Memory B cell (primary cell): Measurements from ENCODE around the gene ABCC11.

Experiments used
- ATAC-seq: fragments of 150-1000 bp; cut with Tn5 transposase; 2 replicates; pipeline ENCODE4 v1.10.0; 2021; ENCODE audit warnings: low read depth, mild to moderate bottlenecking, moderate library complexity
- DNase-seq, 2 donors: peaks; one replicate each; pipeline ENCODE4 v3.0.0; 2022; ENCODE audit warnings: low spot score in 2 of 2
- H3K27ac Mint-ChIP-seq: one replicate; pipeline ENCODE4 v1.8.0; 2022; ENCODE audit warnings: mild to moderate bottlenecking, moderate library complexity, mixed read lengths
- H3K27me3 Mint-ChIP-seq: one replicate; pipeline ENCODE4 v1.8.0; 2022; ENCODE audit warnings: mixed read lengths
- H3K36me3 Mint-ChIP-seq: one replicate; pipeline ENCODE4 v1.8.0; 2022; ENCODE audit warnings: mild to moderate bottlenecking, mixed read lengths
- H3K4me1 Mint-ChIP-seq: one replicate; pipeline ENCODE4 v1.8.0; 2022; ENCODE audit warnings: mixed read lengths
- H3K4me3 Mint-ChIP-seq: one replicate; pipeline ENCODE4 v1.8.0; 2022; ENCODE audit warnings: mild to moderate bottlenecking, moderate library complexity, mixed read lengths
- H3K9me3 Mint-ChIP-seq: one replicate; pipeline ENCODE4 v1.8.0; 2022; ENCODE audit warnings: mixed read lengths

ABCC11 gene

DNA sequence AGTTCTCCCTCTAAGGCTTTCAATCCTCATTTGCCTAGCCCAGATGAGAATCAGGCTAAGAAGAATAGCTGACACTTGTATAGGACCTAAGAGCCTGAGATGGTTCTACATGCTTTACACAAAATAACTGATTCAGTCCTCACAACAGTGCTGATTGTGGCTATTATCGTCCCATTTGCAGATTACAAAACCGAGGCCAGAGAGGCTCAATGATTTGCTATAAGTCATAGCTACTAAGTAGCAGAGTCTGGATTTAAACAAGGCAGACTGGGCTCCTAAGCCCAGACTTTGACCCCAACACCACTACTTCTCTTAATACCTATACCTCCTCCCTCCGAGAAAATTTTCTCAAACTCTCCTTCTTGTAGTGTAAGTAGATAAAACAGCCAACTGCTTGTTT is 114.6 kb downstream of the ABCC11 start:
- Mint-ChIP-seq H3K27me3 (peaks cover 8% of the 10 kb centered on the region), H3K36me3 (no peaks in the 10 kb centered on the region)

DNA sequence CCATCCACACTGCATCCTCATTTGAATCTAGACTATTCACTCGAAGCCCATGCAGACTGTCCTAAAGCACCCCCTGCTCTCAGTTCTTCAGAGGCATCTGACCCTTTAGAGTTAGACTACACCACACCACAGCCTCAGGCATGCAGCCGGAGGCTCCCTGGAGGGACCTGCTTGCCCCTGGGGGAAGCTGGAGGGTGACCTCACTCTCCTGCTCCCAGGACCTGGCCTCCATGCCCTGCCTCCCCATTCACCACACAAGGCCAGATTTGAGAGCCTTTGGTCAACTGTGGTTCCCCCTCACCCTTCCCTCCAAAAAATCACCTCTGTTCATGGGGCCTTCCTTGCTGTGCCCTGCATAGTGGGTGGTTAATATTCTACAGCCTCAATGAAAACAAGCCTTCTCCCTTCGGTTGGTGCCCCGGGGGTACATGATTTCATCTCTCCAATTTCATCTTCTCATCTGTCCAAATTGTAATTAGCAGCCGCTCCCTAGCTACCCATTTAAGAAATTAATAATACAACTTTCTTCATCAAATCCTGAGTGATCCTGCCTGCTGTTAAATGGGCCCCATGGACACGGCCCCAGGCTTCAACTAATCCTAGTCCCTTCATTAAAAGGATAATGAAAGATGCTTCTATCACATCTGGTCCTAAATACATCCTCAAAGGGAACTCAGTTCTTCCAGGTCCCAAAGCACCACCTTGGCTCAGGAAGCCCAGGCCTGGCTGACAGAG is 116.0 kb downstream of the ABCC11 start:
- DNase-seq (no peak), ATAC-seq (no peak)
- Mint-ChIP-seq H3K4me1 (no peaks in the 10 kb centered on the region), H3K36me3 (no peaks in the 10 kb centered on the region), H3K27me3 (peaks cover 8% of the 10 kb centered on the region), H3K27ac (no peak overlapping the region), H3K9me3 (no peaks in the 10 kb centered on the region), H3K4me3 (no peak overlapping the region)

More for the DNA sequence above, 114.6 kb downstream of the ABCC11 start:
- Mint-ChIP-seq H3K9me3 (no peaks in the 10 kb centered on the region), H3K4me1 (no peaks in the 10 kb centered on the region), H3K27ac (no peak overlapping the region), H3K4me3 (no peak overlapping the region)
- ATAC-seq (no peak), DNase-seq (no peak)

DNA sequence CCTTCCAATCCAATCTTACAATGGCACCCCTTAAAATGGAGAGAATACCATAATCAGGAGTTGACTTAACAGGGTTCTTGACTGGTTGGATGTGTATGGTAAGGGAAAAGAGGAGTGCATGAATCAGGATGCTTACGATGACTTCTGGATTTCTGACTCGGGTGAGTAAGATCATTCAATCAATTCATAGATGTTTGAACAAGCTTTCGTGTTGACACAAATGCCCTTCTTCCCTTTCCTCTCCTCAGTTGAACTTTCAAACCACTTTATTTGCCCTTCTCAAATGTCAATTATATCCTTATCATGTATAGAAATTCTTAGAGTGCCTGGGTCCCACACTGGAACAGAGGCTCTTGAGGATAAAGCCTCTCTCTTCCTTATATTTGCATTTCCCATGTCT is 117.4 kb downstream of the ABCC11 start:
- Mint-ChIP-seq H3K9me3 (no peaks in the 10 kb centered on the region), H3K4me3 (no peak overlapping the region), H3K27me3 (peaks cover 6% of the 10 kb centered on the region), H3K4me1 (no peaks in the 10 kb centered on the region), H3K36me3 (no peaks in the 10 kb centered on the region), H3K27ac (no peak overlapping the region)
- DNase-seq = no peak
- no peak for ATAC-seq

DNA sequence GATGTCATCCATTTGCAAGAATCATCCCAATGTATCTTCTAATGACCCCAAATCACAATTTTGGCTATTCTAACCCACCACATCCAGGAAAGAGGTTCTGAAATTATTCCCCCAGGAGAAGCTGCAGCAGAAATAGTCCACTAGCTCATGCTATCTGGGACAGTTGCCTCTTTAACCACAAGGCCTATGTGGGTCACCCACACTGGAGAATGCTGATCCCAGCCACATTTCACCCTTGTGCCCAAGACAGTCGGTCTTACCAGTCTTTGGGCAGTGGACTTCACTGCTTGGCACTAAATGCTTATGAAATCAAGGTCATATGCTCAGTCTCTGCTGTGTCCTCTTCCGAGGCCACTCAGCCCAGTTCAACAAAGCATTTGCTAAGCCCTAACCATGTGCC is 118.6 kb downstream of the ABCC11 start:
- Mint-ChIP-seq H3K36me3 (no peaks in the 10 kb centered on the region), H3K27me3 (peaks cover 11% of the 10 kb centered on the region), H3K27ac (no peak overlapping the region), H3K9me3 (no peaks in the 10 kb centered on the region), H3K4me3 (no peak overlapping the region), H3K4me1 (no peaks in the 10 kb centered on the region)
- no peak for ATAC-seq
- no peak for DNase-seq

DNA sequence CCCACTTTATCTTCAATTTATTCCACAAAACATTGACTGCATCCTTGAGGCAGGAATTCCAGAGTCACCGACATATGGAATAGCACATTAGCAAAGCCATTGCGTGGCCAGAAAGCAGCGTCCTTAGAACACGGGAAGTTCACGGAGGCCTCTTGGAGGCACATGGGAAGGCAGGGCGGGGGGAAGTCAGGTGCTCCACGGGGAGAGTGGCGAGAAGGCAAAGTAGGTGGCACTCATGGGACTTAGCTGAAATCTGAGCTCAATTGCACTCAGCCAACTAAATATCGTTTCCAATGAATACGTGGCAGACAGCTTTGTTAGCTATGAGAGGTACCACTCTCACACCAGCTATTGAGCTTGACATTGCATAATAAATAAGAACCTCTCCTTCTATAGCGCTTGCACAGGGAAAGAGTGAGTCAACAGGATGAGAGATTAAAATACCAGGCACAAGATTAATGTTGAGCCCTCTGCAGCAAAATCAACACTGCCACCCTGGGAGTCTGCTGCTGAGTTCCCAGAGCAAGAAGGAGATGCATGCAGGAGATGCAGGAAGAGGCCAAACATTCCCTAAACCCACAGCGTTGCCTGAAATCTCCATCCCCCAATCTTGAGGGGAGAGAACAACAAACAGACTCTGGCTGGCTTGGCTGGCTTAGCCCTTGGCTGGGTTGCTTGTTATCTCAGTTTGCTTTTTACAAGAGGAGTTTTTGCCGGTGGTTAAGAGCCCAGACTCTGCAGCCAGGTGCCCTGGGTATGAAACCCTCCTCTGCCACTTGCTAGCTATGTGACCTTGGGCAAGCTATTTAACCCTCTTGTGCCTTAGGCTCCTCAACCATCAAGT is 120.3 kb downstream of the ABCC11 start:
- ATAC-seq = no peak
- H3K4me3 Mint-ChIP-seq = no peak overlapping the region

DNA sequence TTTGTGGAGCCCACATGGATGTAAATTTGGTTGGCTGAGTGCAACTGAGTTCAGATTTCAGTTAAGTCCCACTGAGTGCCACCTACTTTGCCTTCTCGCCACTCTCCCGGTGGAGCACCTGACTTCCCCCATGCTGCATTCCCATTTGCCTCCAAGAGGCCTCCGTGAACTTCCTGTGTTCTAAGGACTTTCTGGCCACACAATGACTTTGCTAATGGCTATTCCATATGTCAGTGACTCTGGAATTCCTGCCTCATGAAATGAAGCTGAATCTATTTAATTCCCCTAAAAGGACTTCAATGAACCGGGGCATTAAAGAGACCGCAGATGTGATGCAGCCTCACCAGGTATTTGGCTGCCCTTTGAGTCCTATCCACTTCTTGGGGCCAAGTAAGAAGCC is 121.5 kb downstream of the ABCC11 start:
- Mint-ChIP-seq H3K4me1 (no peaks in the 10 kb centered on the region), H3K27me3 (peaks cover 10% of the 10 kb centered on the region), H3K27ac (no peak overlapping the region), H3K36me3 (no peaks in the 10 kb centered on the region), H3K4me3 (no peak overlapping the region), H3K9me3 (no peaks in the 10 kb centered on the region)
- DNase-seq (no peak), ATAC-seq (no peak)

More for the DNA sequence above, 120.3 kb downstream of the ABCC11 start:
- H3K36me3 Mint-ChIP-seq = no peaks in the 10 kb centered on the region
- no peaks in the 10 kb centered on the region for H3K9me3 Mint-ChIP-seq
- DNase-seq = no peak
- H3K4me1 Mint-ChIP-seq = no peaks in the 10 kb centered on the region
- H3K27ac Mint-ChIP-seq = no peak overlapping the region
- H3K27me3 Mint-ChIP-seq = peaks cover 12% of the 10 kb centered on the region

DNA sequence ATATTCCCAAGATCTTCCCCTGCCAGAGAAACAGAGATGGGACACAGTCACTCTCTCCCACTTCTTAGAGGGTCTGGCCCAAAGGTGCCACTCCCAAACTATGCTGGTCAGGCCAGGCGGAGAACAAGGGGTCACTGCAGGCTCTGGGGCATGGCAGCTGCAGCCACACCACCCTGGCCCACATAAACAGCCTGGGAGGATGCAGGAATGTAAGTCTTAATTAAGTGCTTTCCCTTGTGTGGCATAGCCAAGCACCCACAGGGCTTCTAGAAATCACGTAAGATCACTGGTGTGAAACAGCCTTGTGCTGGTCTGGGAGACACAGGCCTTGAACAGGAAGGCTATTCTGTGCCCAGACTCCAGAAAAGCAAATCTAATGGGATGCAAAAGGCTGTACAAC is 123.1 kb downstream of the ABCC11 start:
- H3K27ac Mint-ChIP-seq = no peak overlapping the region
- no peaks in the 10 kb centered on the region for H3K4me1 Mint-ChIP-seq
- ATAC-seq (no peak), DNase-seq (no peak)
- peaks cover 11% of the 10 kb centered on the region for H3K27me3 Mint-ChIP-seq
- no peaks in the 10 kb centered on the region for H3K9me3 Mint-ChIP-seq
- no peak overlapping the region for H3K4me3 Mint-ChIP-seq
- no peaks in the 10 kb centered on the region for H3K36me3 Mint-ChIP-seq

DNA sequence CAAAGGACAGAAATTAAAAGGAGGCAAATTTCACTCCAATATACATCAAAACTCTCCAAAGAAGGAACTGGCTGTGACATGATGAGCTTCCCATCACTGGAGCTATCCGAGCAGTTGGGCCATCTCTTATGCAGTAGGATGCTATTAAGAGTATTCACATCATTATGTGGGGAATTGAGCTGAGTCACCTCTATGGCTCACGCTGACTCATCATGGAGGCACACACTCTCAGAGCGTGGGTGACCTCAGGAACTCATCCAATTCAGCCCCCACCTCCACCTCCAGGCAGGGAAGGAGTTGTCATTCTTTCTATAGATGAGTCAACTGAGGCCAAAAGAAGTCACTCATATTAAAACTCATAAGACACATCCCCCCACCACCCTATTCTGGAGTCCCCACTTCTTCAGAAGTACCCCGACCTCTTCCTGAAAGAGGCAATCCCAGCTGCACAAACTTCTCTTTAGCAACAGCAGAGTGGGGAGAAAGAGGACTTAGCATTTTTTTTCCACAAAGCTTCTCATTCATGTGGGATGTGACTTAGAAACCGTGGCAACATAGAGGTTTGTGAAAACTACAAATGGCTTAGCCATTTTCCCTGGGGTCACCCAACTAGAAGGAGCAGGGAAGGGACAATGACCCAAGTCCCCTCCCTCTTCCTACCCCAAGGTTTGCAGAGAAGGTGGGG is 124.1 kb downstream of the ABCC11 start:
- Mint-ChIP-seq H3K27ac (no peak overlapping the region), H3K9me3 (no peaks in the 10 kb centered on the region), H3K4me3 (no peak overlapping the region), H3K36me3 (no peaks in the 10 kb centered on the region), H3K4me1 (no peaks in the 10 kb centered on the region), H3K27me3 (peaks cover 11% of the 10 kb centered on the region)
- ATAC-seq (no peak), DNase-seq (no peak)

DNA sequence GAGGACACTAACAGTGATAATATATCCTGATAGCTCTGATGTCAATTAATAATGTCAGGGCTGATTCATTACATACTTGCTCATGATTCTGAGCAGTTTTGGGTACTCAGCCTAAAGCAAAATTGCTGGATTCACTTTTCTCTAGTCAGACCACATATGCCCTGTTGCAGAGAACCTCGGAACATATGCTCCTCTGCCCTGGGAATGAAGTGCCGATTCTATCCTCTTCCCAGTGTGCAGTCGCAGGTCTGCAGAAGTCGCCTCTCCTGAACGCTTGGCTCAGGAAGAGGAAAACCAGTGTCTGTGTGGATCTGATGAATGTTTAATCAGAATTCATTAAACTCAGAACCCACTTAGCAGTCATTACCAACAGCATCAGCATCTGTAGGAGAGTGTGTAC is 126.1 kb downstream of the ABCC11 start:
- no peak overlapping the region for H3K27ac Mint-ChIP-seq
- DNase-seq (no peak), ATAC-seq (no peak)
- H3K9me3 Mint-ChIP-seq = no peaks in the 10 kb centered on the region
- H3K36me3 Mint-ChIP-seq = no peaks in the 10 kb centered on the region
- H3K27me3 Mint-ChIP-seq = peaks cover 12% of the 10 kb centered on the region
- H3K4me1 Mint-ChIP-seq = no peaks in the 10 kb centered on the region
- H3K4me3 Mint-ChIP-seq = no peak overlapping the region

DNA sequence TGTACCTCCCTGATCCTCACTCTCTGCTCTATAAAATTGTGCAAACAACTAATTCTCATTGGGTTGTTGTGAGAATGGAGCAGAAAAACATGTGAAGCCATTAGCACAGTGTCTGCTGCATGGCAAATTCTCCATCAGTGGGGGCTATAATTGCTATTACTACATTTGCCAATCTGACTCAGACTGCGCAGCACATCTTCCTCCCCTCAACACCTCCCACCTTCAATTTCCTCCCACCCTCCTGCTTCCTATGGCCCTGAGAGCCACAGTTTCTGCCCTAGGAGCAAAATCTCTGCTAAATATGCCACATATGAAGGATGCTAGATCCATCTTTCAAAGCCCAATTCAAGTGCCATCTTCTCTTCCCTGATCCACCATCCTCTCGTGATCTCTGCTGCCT is 128.5 kb downstream of the ABCC11 start:
- Mint-ChIP-seq H3K4me1 (no peaks in the 10 kb centered on the region), H3K4me3 (no peak overlapping the region), H3K27ac (no peak overlapping the region), H3K9me3 (no peaks in the 10 kb centered on the region), H3K36me3 (no peaks in the 10 kb centered on the region), H3K27me3 (peaks cover 11% of the 10 kb centered on the region)
- ATAC-seq = no peak
- DNase-seq = no peak

DNA sequence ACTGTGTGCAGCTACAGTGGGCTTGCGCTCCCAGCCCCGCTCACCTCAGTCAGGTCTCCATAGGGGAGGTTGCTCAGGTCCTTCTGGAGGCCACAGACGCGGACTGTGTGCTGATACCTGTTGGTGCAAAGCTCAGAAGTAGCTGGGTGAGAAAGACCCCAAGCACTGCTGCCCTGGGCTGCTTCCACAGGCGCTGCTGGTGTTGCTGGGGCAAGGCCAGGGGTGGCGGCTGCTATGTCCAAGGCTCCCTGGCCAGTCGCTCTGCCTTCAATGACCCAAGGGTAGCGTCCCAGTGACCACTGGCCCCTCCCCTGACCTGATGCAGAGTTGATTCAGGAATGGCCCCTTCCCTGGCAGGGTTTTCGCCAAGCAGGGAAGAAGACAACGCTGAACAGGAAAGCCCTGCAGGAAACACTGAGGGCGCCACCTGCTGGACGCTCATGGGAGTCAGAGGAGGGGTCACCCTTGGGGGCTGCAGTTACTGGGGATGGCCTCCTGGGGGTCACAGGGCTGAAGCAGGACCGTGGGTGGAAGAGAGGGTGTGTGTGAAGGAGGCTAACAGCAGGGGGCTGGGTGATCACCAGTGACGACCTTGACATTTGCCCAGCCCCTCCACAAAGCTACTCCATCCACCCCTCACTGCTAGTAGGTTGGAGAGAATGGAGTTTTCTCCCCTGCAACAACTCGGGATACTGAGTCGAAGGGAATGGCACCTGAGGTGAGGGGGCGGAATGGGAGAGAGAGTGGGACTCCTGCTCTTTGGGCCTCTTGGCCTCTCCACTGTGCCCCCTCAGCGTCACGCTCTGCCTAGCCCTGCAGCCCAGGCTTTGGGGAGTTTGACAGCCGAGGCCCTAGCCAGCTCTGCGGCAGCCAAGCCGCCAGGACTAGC is 129.9 kb downstream of the ABCC11 start:
- ATAC-seq (peak; percentile 76), DNase-seq (peak; percentile 40 to 55)
- Mint-ChIP-seq H3K36me3 (no peaks in the 10 kb centered on the region), H3K27ac (no peak overlapping the region), H3K4me3 (no peak overlapping the region), H3K27me3 (peaks cover 11% of the 10 kb centered on the region), H3K4me1 (no peaks in the 10 kb centered on the region), H3K9me3 (no peaks in the 10 kb centered on the region)
